ENCODE data around the gene TTLL4. TPM values are rescaled to one million over a fixed set of nuclear protein-coding genes. Genes with fewer than 3 reads are reported as not detected.
A peak's percentile ranks its signal among the peaks of the same experiment; 100 is the strongest.

TTLL4 gene
- total and polyA plus RNA-seq, 4 experiments from 2014 or later = 0.36 to 26.1 (median 14.2) TPM

GRCh38 chr2:218732052-218732760 is 21.6 kb downstream of the TTLL4 start:
- no peaks in the 10 kb centered on the region for H3K27me3 ChIP-seq (ENCODE audit: insufficient read depth, low read length)
- ChIA-PET CTCF (ENCODE audit: partially characterized antibody) (interaction anchor here (1.1 to 1.6 kb wide), 3 partner anchors 21 to 116 kb away, joined by 5 to 6 read pairs (median 6); no protein-coding TSS in a partner anchor), POLR2A (ENCODE audit: partially characterized antibody) (no interaction called here)
- Mint-ChIP-seq H3K27me3 (no peaks in the 10 kb centered on the region), H3K27ac (no peak overlapping the region), H3K9me3 (peaks cover 2 to 5% (median 3%) of the 10 kb centered on the region in 8 donors), H3K36me3 (peaks cover 33% of the 10 kb centered on the region in 2 donors), H3K4me3 (no peak overlapping the region), H3K4me1 (peaks cover 13 to 17% (median 15%) of the 10 kb centered on the region in 4 donors)
- no peaks in the 10 kb centered on the region for H3K9me3 ChIP-seq (ENCODE audit: control insufficient read depth in 1 of 2, low read length in 2 of 2)
- intact Hi-C loops (cut with micrococcal nuclease) = no loop called here
- peaks cover 11% of the 10 kb centered on the region for H3K4me1 ChIP-seq (ENCODE audit: insufficient read depth, low read length)
- no peak overlapping the region for H3K27ac ChIP-seq (ENCODE audit: low read depth, low read length)
- DNase-seq = no peak
- no peak overlapping the region for H3K4me3 ChIP-seq (ENCODE audit: low read length in 2 of 2)
- H3K36me3 ChIP-seq (ENCODE audit: insufficient read depth, low read length) = no peaks in the 10 kb centered on the region

GRCh38 chr2:218732761-218733158 is 22.1 kb downstream of the TTLL4 start:
- no peak overlapping the region for H3K27ac ChIP-seq (ENCODE audit: low read depth, low read length)
- H3K4me1 ChIP-seq (ENCODE audit: insufficient read depth, low read length) = peaks cover 11% of the 10 kb centered on the region
- H3K4me3 Mint-ChIP-seq = no peak overlapping the region

GRCh38 chr2:218733171-218734021 is 22.8 kb downstream of the TTLL4 start:
- Mint-ChIP-seq H3K9me3 (no peaks in the 10 kb centered on the region), H3K4me1 (peaks cover 13 to 17% (median 13%) of the 10 kb centered on the region in 4 donors), H3K36me3 (peaks cover 36 to 39% of the 10 kb centered on the region in 2 donors), H3K4me3 (no peak overlapping the region), H3K27ac (peak overlapping the region in 4 of 7 donors; percentile 19 to 71 (median 24)), H3K27me3 (no peaks in the 10 kb centered on the region)
- Histone ChIP-seq H3K9me3 (ENCODE audit: control insufficient read depth in 1 of 2, low read length in 2 of 2) (no peaks in the 10 kb centered on the region), H3K4me1 (ENCODE audit: insufficient read depth, low read length) (peaks cover 11% of the 10 kb centered on the region), H3K27me3 (ENCODE audit: insufficient read depth, low read length) (no peaks in the 10 kb centered on the region), H3K4me3 (ENCODE audit: low read length in 2 of 2) (no peak overlapping the region), H3K27ac (ENCODE audit: low read depth, low read length) (no peak overlapping the region), H3K36me3 (ENCODE audit: insufficient read depth, low read length) (peaks cover 3% of the 10 kb centered on the region)
- POLR2A ChIA-PET (ENCODE audit: partially characterized antibody) = no interaction called here
- intact Hi-C loops (cut with micrococcal nuclease) = no loop called here
- DNase-seq = peak in 2 of 5 donors; percentile 22 to 48
- CTCF ChIA-PET (ENCODE audit: partially characterized antibody) = no interaction called here

More at GRCh38 chr2:218732761-218733158, 22.1 kb downstream of the TTLL4 start:
- Histone ChIP-seq H3K36me3 (ENCODE audit: insufficient read depth, low read length) (no peaks in the 10 kb centered on the region), H3K4me3 (ENCODE audit: low read length in 2 of 2) (no peak overlapping the region), H3K9me3 (ENCODE audit: control insufficient read depth in 1 of 2, low read length in 2 of 2) (no peaks in the 10 kb centered on the region), H3K27me3 (ENCODE audit: insufficient read depth, low read length) (no peaks in the 10 kb centered on the region)
- H3K27ac Mint-ChIP-seq = no peak overlapping the region
- H3K4me1 Mint-ChIP-seq = peaks cover 13 to 17% (median 14%) of the 10 kb centered on the region in 4 donors
- ChIA-PET CTCF (ENCODE audit: partially characterized antibody) (interaction anchor here (1.5 kb wide), 1 partner anchor 84 kb away, joined by 5 read pairs; no protein-coding TSS in a partner anchor), POLR2A (ENCODE audit: partially characterized antibody) (no interaction called here)
- no peak for DNase-seq
- no peaks in the 10 kb centered on the region for H3K27me3 Mint-ChIP-seq
- intact Hi-C loops (cut with micrococcal nuclease) = no loop called here
- peaks cover 1 to 2% (median 1%) of the 10 kb centered on the region in 8 donors for H3K9me3 Mint-ChIP-seq
- H3K36me3 Mint-ChIP-seq = peaks cover 33 to 35% of the 10 kb centered on the region in 2 donors

- CTCF ChIA-PET (ENCODE audit: partially characterized antibody) = no interaction called here
- H3K4me3 Mint-ChIP-seq = no peak overlapping the region
- intact Hi-C loops (cut with micrococcal nuclease) = no loop called here
- H3K27me3 Mint-ChIP-seq = no peaks in the 10 kb centered on the region
- Histone ChIP-seq H3K4me3 (ENCODE audit: low read length in 2 of 2) (no peak overlapping the region), H3K27ac (ENCODE audit: low read depth, low read length) (no peak overlapping the region), H3K4me1 (ENCODE audit: insufficient read depth, low read length) (peaks cover 11% of the 10 kb centered on the region), H3K27me3 (ENCODE audit: insufficient read depth, low read length) (no peaks in the 10 kb centered on the region), H3K36me3 (ENCODE audit: insufficient read depth, low read length) (peaks cover 11% of the 10 kb centered on the region), H3K9me3 (ENCODE audit: control insufficient read depth in 1 of 2, low read length in 2 of 2) (no peaks in the 10 kb centered on the region)
- no peak for DNase-seq
- no peaks in the 10 kb centered on the region for H3K9me3 Mint-ChIP-seq
- POLR2A ChIA-PET (ENCODE audit: partially characterized antibody) = no interaction called here
- peak overlapping the region in 2 of 7 donors; percentile 43 to 55 for H3K27ac Mint-ChIP-seq
- H3K4me1 Mint-ChIP-seq = peaks cover 13 to 17% (median 13%) of the 10 kb centered on the region in 4 donors
- H3K36me3 Mint-ChIP-seq = peaks cover 37 to 48% of the 10 kb centered on the region in 2 donors
These were observed 23.7 kb downstream of the TTLL4 start for GRCh38 chr2:218734190-218734975.

- H3K27ac Mint-ChIP-seq = no peak overlapping the region
- H3K36me3 ChIP-seq (ENCODE audit: insufficient read depth, low read length) = peaks cover 11% of the 10 kb centered on the region
- H3K4me3 ChIP-seq (ENCODE audit: low read length in 2 of 2) = no peak overlapping the region
- H3K9me3 Mint-ChIP-seq = no peaks in the 10 kb centered on the region
- H3K9me3 ChIP-seq (ENCODE audit: control insufficient read depth in 1 of 2, low read length in 2 of 2) = no peaks in the 10 kb centered on the region
- H3K4me1 Mint-ChIP-seq = peaks cover 13 to 17% (median 13%) of the 10 kb centered on the region in 4 donors
- intact Hi-C loops (cut with micrococcal nuclease) = no loop called here
- DNase-seq = no peak
- peaks cover 48 to 62% of the 10 kb centered on the region in 2 donors for H3K36me3 Mint-ChIP-seq
- H3K27me3 ChIP-seq (ENCODE audit: insufficient read depth, low read length) = no peaks in the 10 kb centered on the region
- H3K27me3 Mint-ChIP-seq = no peaks in the 10 kb centered on the region
- no peak overlapping the region for H3K4me3 Mint-ChIP-seq
- ChIA-PET POLR2A (ENCODE audit: partially characterized antibody) (no interaction called here), CTCF (ENCODE audit: partially characterized antibody) (interaction anchor here (1.0 kb wide), 1 partner anchor 88 kb away, joined by 3 read pairs; no protein-coding TSS in a partner anchor)
- no peak overlapping the region for H3K27ac ChIP-seq (ENCODE audit: low read depth, low read length)
- H3K4me1 ChIP-seq (ENCODE audit: insufficient read depth, low read length) = peaks cover 11% of the 10 kb centered on the region
These were observed 25.9 kb downstream of the TTLL4 start for GRCh38 chr2:218736531-218736930.

- Mint-ChIP-seq H3K36me3 (peaks cover 66 to 71% of the 10 kb centered on the region in 2 donors), H3K4me3 (no peak overlapping the region), H3K27ac (peak overlapping the region in 1 of 7 donors; percentile 31), H3K4me1 (peaks cover 0 to 2% (median 0%) of the 10 kb centered on the region in 4 donors), H3K9me3 (no peaks in the 10 kb centered on the region), H3K27me3 (no peaks in the 10 kb centered on the region)
- CTCF ChIA-PET (ENCODE audit: partially characterized antibody) = no interaction called here
- H3K4me3 ChIP-seq (ENCODE audit: low read length in 2 of 2) = no peak overlapping the region
- no peaks in the 10 kb centered on the region for H3K9me3 ChIP-seq (ENCODE audit: control insufficient read depth in 1 of 2, low read length in 2 of 2)
- no peak overlapping the region for H3K27ac ChIP-seq (ENCODE audit: low read depth, low read length)
- intact Hi-C loops (cut with micrococcal nuclease) = no loop called here
- H3K4me1 ChIP-seq (ENCODE audit: insufficient read depth, low read length) = no peaks in the 10 kb centered on the region
- DNase-seq = no peak
- H3K36me3 ChIP-seq (ENCODE audit: insufficient read depth, low read length) = peaks cover 38% of the 10 kb centered on the region
- POLR2A ChIA-PET (ENCODE audit: partially characterized antibody) = no interaction called here
- no peaks in the 10 kb centered on the region for H3K27me3 ChIP-seq (ENCODE audit: insufficient read depth, low read length)
These were observed 32.4 kb downstream of the TTLL4 start for GRCh38 chr2:218743068-218743467.
